GM23248 (cell line): ENCODE results near the gene AP3B1.

Source experiments
- EZH2 ChIP-seq: fragments of 200-600 bp; sonication (generic); IDR thresholded peaks from 2 replicates; pipeline ENCODE4 v1.6.1; 2018; ENCODE audit warnings: antibody characterized with exemption, mild to moderate bottlenecking; ENCODE audit not compliant: insufficient read depth, poor library complexity, severe bottlenecking
- EZH2phosphoT487 ChIP-seq: fragments of 200-600 bp; sonication (generic); IDR thresholded peaks from 2 replicates; pipeline ENCODE4 v1.6.1; 2018; ENCODE audit warnings: antibody characterized with exemption, moderate library complexity, mild to moderate bottlenecking, low read depth; ENCODE audit not compliant: insufficient read depth

DNA sequence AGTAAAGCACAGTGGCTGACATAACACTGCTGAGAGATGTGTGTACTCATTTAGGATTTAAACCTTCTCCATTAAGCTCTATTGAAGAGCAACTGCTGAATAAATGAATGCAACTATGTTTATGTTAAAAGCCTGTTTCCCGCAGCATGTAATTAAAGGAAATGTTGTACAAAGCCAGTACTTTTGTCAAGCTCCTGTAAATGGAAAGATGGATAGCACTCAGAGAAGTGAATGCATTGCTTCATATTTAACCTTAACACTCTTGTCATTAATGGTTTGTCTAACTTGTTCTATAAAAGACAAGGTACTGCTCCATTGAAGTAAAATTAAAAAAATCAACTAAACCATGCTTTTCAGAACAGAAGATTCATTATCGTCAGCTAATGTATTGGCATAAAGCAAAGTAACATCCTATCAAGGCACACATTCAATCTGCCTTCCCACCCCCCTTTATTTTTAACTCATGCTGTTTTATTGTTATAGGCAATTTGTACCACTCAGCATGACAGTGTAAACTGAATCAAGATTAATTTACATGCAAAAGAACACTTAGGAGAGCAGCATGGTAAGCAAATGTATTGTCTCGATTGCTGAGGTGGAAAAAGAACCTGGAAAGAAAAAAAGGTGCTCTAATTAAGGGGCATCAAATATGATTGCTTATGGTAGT is 277.5 kb downstream of the AP3B1 start:
- no peak for TF ChIP-seq EZH2
- TF ChIP-seq EZH2phosphoT487, result no peak
